Measurements from ENCODE around the gene C10orf95.
"Not testable (repeated sequence)": the region's sequence is repeated elsewhere in the genome, so short reads cannot be mapped to it uniquely, and the experiment has no call there.

C10orf95 gene

GRCh38 chr10:102463983-102464382 lies 12.6 kb upstream of the C10orf95 start:
- no peak for DNase-seq

DNA sequence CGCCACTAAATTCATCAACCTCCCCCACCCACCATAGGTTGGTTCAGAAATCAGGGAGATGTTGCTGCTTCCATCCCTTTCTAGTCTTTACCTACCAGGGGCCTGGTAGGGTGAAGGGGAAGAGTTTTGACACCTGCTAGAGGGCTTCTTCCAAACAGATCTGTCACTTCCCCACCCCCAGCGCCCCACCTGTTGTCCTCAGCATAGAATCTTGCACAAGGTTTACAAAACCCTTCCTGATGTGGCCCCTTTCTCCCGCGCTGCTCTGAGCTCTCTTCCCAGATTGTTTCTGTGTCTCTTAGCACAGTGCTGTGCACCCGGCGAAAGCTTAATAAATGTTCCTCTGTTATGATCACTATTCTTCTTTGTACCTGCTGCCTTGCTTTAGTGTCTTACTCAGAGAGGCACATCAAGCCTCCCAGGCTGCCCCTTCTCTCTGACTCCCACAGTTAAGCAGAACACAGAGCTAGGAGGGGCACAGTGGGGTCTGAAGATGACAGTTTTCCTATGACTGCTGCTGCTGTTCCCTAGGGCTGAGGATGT lies 11.2 kb upstream of the C10orf95 start:
- no peak for DNase-seq

GRCh38 chr10:102461187-102462054 lies 10.1 kb upstream of the C10orf95 start:
- peak; percentile 93 to 95 for DNase-seq

- no peak for DNase-seq
Observed at GRCh38 chr10:102460836-102461186, 9.5 kb upstream of the C10orf95 start.

GRCh38 chr10:102458656-102459055 lies 7.3 kb upstream of the C10orf95 start:
- DNase-seq: no peak

- DNase-seq: no peak
Observed at GRCh38 chr10:102457591-102458150, 6.3 kb upstream of the C10orf95 start.

GRCh38 chr10:102455893-102456471 lies 4.6 kb upstream of the C10orf95 start:
- no peak for DNase-seq

DNA sequence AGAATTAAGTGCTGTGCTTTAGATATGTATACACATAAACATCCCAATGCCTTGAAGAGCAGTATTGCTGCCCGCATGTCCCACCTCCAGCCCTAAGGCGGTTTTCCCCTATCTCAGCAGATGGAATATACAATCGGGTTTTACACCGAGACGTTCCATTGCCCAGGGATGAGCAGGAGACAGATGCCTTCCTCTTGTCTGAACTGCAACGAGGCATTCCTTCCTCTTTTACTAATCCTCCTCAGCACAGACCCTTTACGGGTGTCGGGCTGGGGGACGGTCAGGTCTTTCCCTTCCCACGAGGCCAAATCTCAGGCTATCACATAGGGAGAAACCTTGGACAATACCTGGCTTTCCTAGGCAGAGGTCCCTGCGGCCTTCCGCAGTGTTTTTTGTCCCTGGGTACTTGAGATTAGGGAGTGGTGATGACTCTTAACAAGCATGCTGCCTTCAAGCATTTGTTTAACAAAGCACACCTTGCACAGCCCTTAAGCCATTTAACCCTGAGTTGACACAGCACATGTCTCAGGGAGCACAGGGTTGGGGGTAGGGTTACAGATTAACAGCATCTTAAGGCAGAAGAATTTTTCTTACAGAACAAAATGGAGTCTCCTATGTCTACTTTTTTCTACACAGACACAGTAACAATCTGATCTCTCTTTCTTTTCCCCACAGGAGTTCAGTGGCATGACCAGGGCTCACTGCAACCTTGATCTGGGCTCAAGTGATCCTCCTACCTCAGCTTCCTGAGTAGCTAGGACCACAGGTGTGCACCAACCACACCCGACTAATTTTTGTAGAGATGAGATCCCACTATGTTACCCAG lies 3.5 kb upstream of the C10orf95 start:
- DNase-seq: not testable (repeated sequence)

DNA sequence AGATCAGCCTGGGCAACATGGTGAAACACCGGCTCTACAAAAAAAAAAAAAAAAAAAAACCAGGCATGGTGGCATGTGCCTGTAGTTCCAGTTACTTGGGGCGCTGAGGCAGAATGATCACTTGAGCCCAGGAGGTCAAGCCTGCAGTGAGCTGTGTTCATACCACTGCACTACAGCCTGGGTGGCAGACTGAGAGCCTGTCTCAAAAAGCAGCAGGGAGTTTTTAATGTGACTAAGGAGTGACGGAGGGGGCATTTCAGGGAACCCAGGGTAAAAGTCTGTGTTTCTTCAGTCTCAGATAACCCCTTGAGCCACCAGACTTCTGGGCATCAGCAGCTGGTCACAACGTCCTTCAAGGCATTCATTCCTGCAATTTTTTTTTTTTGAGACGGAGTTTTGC lies 2.2 kb upstream of the C10orf95 start:
- no peak for DNase-seq

DNA sequence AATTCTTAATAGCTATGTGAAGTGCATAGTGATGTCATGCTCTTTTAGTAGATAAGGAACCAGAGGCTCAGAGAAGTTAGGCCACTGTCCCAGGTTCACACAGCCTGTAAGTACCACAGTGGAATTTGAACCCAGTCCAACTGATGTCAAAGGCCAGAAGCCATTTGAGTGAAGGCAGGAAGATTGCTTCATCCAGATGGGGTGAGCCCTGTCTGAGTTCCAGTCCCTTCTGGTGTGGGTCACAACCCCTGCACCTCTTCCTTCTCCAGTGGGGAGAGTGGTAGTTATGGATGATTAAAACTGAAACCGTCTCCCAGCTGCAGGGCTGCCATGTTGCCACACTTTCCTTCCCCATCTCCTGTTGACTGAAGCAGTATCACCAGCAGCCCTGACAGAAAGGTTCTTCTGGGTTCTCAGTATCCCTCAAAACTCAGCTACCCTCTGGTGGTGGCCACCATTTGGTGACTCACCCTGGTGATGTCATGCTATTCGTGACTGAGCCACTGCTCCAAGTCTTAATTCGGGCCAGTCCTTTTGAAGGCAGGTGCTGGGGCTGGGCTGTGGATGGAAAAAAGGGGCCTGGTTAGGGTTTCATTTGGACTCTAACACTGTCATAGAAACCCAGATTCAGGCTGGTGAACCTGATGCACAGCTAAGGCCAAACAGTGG lies 1.5 kb upstream of the C10orf95 start:
- peak; percentile 82 to 85 for DNase-seq

DNA sequence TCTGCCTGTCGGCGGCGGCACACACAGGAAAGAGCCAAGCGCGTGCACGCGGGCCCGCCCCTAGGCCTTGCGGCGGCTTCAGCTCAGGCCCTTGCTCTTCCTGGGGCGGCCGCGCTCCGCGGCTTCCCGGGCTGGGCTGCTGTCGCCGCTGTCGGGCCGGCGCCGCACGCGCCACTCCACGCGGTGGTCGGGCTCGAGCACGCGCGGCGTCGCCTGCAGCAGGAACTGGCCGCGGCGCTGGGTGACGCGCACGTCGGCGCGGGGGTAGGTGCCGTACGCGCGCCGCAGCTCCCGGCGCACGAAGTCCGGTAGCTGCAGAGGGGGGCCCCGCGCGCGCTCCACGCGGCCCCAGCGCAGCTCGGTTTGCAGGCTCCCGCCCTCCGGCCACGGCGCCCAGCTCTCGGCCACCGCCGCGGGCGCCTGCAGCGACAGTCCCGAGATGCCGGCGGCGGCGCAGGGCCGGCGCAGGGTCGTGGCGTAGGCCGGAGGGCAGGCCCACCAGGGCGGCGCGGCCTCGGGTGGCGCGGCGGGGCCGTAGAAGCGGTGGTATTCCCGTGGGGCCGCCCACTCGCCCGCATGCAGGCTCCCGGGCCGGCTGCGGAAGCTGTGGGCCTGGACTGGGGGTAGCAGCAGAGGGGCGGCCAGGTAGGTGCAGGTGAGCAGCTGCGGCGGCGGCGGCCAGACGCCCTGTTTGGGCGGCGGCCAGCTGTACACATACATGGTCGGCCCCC lies 804 bp downstream of the C10orf95 start:
- DNase-seq: peak; percentile 85 to 90

- DNase-seq: no peak
Observed at GRCh38 chr10:102450124-102450373, 1.3 kb downstream of the C10orf95 start.

DNA sequence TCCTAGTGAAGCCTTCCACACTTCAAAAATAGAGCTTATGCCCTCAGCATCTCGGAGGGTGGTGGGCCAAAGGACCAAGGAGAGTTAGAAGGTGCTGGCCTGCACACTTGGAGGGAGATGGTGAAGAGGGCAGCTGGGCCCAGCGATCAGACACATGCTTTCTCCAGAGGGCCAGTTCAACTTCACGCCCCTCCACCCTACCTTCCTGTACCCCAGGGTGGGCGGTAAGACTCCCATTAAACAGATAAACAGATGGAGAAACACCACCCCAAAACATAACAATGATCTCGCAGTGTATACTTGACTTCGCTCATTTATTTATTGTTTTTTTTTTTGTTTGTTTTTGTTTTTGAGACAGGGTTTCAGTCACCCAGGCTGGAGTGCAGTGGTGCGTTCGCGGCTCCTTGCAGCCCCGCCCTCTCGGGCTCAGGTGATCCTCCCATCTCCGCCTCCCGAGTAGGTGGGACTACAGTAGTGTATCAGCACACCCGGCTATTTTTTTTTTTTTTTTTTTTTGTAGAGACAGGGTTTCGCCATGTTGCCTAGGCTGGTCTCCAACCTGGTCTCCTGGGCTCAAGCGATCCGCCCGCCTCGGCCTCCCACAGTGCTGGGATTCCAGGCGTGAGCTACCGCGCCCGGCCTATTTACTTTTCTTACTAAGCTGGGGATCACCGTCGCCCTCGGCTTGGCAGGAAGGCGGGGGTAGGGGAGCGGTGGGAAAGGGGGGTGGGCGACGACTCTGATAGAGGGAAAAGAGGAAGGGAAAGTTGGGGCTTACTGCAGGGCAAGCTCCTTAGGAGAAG lies 1.8 kb downstream of the C10orf95 start:
- DNase-seq: peak; percentile 87 to 90

GRCh38 chr10:102444851-102445250 lies 6.5 kb downstream of the C10orf95 start:
- DNase-seq: no peak

DNA sequence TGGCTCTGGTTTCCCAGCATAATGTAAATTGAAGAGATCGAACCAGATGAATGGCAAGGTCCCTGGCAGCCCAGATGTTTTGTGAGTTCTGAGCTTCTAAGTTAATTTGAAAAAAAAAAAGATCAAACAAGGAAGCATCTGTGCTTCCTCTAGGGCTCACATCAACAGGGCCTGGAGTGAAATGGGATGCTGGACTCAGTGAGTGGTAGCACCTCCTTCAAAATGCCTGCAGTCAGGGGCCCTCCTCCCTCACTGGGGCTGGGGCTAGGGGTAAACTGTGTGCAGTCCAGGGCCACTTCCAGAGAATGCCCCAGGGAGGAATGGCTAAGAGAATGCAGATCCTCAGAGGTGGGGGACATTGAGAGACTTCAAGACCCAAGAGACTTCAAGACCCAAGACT lies 13.0 kb downstream of the C10orf95 start:
- DNase-seq: no peak

DNA sequence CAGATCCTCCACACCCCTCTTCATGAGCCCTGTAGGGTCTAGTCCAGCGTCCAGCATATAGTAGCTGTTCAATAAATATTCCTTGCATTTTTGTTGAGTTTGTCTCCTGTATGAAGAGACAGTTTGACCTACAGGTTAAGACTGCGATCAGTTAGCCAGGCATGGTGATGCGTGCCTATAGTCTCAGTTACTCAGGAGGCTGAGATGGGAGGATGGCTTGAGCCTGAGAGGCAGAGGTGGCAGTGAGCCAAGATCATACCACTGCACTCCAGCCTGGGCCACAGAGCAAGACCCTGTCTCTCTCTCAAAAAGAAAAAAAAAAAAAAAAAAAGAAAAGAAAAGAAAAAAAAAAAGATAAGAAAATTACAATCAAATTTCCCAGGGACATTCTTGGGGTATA lies 13.8 kb downstream of the C10orf95 start:
- DNase-seq: no peak

GRCh38 chr10:102436312-102436711 lies 15.0 kb downstream of the C10orf95 start:
- DNase-seq: no peak

DNA sequence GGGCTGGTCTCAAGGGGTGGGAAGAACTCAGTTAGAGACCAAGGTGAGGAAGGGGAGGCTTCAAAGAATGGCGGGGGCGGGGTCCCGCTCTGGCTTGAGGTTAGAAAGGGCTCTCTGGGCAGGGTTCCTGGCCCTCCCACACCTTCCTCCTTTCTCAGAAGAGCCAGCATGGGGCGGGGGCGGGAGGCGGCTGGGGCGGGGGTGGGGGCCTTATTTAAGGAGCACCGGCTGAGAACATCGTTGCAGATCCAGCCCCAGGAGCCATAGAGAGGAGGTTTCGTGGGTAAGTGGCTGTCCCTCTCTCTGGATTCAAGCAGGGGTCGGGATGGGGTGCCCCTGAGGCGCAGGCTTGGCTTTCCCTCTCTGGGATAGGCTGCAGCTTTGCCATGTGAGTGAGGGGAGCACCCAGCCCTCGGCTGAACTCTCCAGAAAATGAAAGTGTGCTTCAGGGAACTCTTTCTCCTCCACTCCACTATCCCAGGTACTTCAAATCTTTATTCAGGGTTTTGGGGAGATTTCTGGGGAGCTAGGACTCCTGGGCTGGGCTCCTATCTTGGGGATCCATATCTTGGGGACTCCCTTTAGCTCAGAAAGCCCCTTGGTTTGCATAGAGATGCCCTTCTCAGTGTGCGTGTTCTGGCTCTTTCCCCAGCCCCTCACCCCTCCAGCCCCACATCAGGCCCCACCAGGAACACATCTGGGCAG lies 15.7 kb downstream of the C10orf95 start:
- DNase-seq: peak; percentile 70 to 73

DNA sequence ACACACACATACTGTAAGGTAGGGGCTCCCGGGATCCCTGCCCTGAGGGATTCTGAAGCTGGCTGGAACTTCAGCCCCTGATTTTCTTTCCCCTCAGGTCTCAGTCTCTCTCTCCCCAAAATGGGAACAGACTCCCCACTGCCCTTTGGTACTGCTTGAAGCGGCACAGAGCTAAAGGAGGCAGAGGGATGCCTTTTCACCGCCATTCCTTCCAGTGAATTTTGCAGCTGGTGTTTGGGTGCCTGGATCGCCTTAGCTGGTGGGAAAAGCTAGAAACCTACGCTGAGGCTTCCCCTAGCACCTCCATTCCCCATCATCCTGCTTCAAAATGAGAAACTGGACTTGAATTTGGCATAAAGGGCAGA lies 16.2 kb downstream of the C10orf95 start:
- DNase-seq: peak in 1 of 2 experiments; percentile 43

DNA sequence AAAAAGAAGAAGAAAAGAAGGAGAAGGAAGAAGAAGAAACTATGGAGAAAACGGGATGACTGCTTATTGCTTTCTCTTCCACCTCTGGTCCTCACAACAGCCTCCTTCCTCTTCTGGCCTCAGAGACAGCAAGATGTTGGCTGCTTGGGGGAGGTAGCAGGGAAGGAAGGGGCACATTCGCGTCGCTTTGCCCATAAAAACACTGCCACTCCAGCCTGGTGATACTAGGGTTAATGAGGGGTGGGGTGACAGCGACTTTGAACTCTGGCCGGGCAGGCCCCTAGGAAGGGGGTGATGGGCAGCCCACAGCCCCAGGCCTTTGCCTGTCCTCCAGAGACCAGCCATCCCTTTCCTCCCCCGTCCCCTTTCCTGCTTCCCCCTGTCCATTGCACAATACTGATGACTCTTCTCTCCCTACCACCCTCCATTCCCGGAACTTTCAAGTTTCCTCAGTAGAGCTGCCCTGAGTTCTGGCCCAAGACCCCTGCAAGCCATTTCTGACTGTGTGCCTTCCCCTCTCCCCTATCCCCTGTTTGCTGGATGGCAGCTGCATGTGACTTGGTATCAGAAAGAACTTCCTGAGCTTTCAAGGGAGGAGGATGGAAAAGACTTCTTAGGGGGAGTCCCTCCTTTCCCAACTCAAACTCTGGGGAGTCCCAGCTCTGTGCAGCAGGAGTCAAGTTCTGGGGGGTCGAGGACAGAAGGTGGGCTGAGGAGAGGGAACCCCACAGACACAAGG lies 16.8 kb downstream of the C10orf95 start:
- DNase-seq: peak in 1 of 2 experiments; percentile 33

All from activated T-cell treated with anti-CD3 and anti-CD28 coated beads, Interleukin-2, amount 50 U/mL, for 48 hours (primary cell).